ENCODE measurements around the gene STIP1.

STIP1 gene

GRCh38 chr11:64253043-64253442 lies 67.1 kb downstream of the STIP1 start:
- H3K4me3 ChIP-seq = peak overlapping the region; percentile 83
- DNase-seq (ENCODE audit: low spot score) = no peak
- TF ChIP-seq CTCF (IDR thresholded peaks at IDR 0.05) = no peak
- H3K27ac ChIP-seq = peak overlapping the region; percentile 67 to 80

DNA sequence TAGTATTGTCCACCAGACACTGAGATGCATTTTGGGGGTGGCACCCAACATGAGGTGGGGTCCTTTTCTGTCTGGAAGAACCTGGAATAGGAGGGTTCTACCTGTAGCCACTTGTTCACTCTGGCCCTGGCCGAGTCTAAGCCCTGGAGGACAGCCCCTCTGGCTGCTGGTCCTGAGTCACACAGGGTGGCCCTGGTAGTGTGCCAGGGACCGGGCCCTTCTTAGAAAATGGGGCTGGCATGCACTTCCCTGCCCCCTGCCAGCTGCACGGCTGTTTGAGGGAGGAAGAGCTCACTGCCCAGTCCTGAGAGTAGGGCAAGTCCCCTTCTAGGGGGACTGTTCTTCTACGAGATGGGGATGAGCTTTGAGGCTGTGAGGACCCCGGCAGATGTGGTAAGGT lies 67.5 kb downstream of the STIP1 start:
- Histone ChIP-seq H3K27ac (peak overlapping the region; percentile 26 to 80), H3K4me3 (peak overlapping the region; percentile 83)
- DNase-seq (ENCODE audit: low spot score) = no peak
- no peak for TF ChIP-seq CTCF (IDR thresholded peaks at IDR 0.05)

Data from coronary artery (tissue), 2 donors.